NT2/D1 (cell line): ENCODE measurements around the gene LYST.

Experiments
- DNase-seq: peaks from one replicate; pipeline ENCODE4 v3.0.0-alpha.2; 2011; ENCODE audit warnings: low read depth, low spot score
- H3K27me3 ChIP-seq: 2 replicates; pipeline ENCODE4 v1.6.0; 2011; ENCODE audit warnings: mild to moderate bottlenecking; ENCODE audit not compliant: insufficient read length, insufficient read depth
- H3K36me3 ChIP-seq: 2 replicates; pipeline ENCODE4 v1.6.1; 2011; ENCODE audit warnings: mild to moderate bottlenecking, low read length, mixed read lengths; ENCODE audit not compliant: insufficient read depth, insufficient read length
- H3K4me1 ChIP-seq: 2 replicates; pipeline ENCODE4 v1.5.1; 2011; ENCODE audit not compliant: insufficient read depth, insufficient read length
- H3K4me3 ChIP-seq: 2 replicates; pipeline ENCODE4 v1.5.1; 2011; ENCODE audit warnings: low read depth; ENCODE audit not compliant: insufficient read length
- H3K9ac ChIP-seq: 2 replicates; pipeline ENCODE4 v1.6.0; 2011; ENCODE audit warnings: low read depth; ENCODE audit not compliant: insufficient read length
- H3K9me3 ChIP-seq: 2 replicates; pipeline ENCODE4 v1.5.1; 2011; ENCODE audit warnings: mild to moderate bottlenecking, low read length; ENCODE audit not compliant: insufficient read depth
- SUZ12 ChIP-seq: IDR thresholded peaks from 2 replicates; pipeline ENCODE4 v1.6.1; 2011; ENCODE audit not compliant: insufficient read length, insufficient read depth; ENCODE audit errors: extremely low read depth
- YY1 ChIP-seq: IDR thresholded peaks from 2 replicates; pipeline ENCODE4 v1.6.1; 2011; ENCODE audit not compliant: insufficient read length, insufficient read depth
- ZNF274 ChIP-seq: IDR thresholded peaks from 2 replicates; pipeline ENCODE4 v1.6.1; 2011; ENCODE audit warnings: mild to moderate bottlenecking, low read depth, low read length

LYST gene

DNA sequence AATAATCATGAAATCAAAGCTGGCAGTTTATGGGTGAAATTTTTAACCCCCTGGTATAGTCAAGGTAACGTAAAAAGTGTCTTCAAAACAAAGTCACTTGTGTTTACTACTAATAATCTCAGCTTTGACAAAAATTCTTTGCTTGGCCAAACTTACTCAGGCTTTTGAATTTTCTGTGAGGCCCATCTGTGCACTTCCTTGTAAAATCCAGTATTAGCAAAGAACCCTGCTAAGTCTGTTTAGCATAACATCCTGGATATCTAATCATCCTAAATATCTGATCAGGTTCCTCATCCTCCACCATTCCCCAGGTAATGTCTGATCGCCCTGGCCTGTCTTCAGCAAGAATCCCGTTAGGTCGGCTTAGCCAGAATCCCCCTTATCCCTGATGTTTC lies 3.0 kb downstream of the LYST start:
- Histone ChIP-seq H3K27me3 (peaks cover 27% of the 10 kb centered on the region), H3K9ac (no peak overlapping the region), H3K36me3 (no peaks in the 10 kb centered on the region), H3K4me3 (no peak overlapping the region), H3K4me1 (no peaks in the 10 kb centered on the region), H3K9me3 (no peaks in the 10 kb centered on the region)
- no peak for DNase-seq
- TF ChIP-seq ZNF274 (no peak), YY1 (no peak), SUZ12 (no peak)

DNA sequence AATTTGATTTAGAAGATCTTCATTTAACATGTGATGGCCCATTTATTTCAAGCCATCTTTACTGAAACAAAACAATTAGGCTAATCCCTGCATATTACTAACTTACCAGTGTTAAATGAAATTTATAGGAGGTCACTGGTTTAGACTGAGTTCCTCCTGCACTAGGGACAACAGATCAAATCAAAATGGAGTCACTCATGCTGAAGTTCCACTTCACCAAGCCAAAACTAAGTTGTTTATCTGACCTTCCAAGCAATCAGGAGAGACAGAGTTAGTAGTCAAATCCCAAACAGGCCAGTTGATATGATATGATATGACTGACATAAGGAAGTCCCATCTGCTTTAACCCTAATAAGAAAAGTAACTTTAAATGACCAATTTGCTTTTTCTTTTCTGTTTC lies 4.8 kb downstream of the LYST start:
- no peak overlapping the region for H3K4me3 ChIP-seq
- H3K9ac ChIP-seq = no peak overlapping the region
- no peaks in the 10 kb centered on the region for H3K36me3 ChIP-seq
- H3K9me3 ChIP-seq = no peaks in the 10 kb centered on the region
- DNase-seq = no peak
- TF ChIP-seq SUZ12 (no peak), YY1 (no peak), ZNF274 (no peak)
- H3K27me3 ChIP-seq = peaks cover 27% of the 10 kb centered on the region
- H3K4me1 ChIP-seq = no peaks in the 10 kb centered on the region

DNA sequence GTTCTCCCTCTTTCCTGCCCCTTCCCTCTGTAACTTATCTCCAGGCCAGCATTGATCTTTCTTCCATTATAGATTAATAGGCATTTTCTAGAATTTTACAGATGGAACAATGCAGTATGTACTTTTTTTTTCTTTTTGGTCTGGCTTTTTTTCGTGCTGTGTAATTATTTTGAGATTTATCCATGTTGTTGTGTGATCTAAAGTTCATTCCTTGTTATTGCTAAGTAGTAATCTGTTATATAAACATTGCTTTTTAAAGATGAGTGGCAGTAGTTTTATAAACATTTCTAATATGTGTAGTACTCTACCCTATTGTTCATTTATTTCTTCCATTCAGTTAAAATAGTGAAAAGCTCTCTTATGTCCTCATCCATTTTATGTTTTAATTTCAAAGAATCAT lies 5.9 kb downstream of the LYST start:
- TF ChIP-seq YY1 (no peak), ZNF274 (no peak), SUZ12 (no peak)
- no peaks in the 10 kb centered on the region for H3K9me3 ChIP-seq

DNA sequence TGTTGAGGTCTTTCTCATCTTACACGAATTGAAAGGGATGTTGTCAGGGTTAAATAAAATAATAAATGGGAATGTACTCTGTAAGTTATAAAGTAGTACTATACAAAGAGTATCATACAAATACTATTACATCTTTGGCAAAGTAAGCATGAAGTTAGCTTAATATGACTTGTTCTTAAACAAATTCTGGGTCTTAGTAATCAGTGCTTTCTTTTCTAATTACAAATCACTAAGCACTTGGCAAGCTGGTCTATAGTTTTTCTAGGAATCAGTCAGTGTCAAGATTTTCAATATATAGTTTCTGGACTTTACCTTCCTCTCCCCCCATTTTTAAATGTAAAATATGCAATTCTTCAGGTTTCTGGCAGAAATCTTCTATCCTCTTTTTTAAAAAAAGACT lies 6.9 kb downstream of the LYST start:
- no peaks in the 10 kb centered on the region for H3K9me3 ChIP-seq
- H3K9ac ChIP-seq = no peak overlapping the region
- H3K27me3 ChIP-seq = peaks cover 11% of the 10 kb centered on the region
- TF ChIP-seq SUZ12 (no peak), YY1 (no peak), ZNF274 (no peak)
- no peak overlapping the region for H3K4me3 ChIP-seq
- no peaks in the 10 kb centered on the region for H3K4me1 ChIP-seq
- no peaks in the 10 kb centered on the region for H3K36me3 ChIP-seq
- DNase-seq = no peak

More for the DNA sequence above, 5.9 kb downstream of the LYST start:
- no peak overlapping the region for H3K9ac ChIP-seq
- H3K36me3 ChIP-seq = no peaks in the 10 kb centered on the region
- no peak overlapping the region for H3K4me3 ChIP-seq
- H3K4me1 ChIP-seq = no peaks in the 10 kb centered on the region
- DNase-seq = no peak
- H3K27me3 ChIP-seq = peaks cover 21% of the 10 kb centered on the region

DNA sequence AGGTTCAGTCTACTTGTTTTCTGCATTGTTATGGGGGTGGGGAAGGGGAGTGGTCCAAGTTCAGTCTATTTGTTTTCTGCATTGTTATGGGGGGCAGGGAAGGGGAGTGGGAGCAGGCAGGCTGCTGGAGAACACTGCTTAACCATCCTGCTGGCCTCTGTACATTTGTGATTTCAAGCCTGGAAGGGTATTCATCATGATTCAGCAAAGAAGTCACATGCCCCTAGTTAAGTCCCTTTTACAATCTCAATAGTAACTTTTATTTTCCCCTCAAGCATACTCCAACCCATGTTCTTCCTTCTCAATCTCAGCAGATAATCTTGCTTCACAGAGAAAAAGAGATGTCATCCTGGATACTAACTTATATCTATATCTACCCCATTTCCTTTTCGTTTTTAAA lies 7.9 kb downstream of the LYST start:
- no peak overlapping the region for H3K4me3 ChIP-seq
- H3K4me1 ChIP-seq = no peaks in the 10 kb centered on the region
- no peak overlapping the region for H3K9ac ChIP-seq
- no peaks in the 10 kb centered on the region for H3K36me3 ChIP-seq
- H3K9me3 ChIP-seq = no peaks in the 10 kb centered on the region
- TF ChIP-seq YY1 = no peak
- TF ChIP-seq SUZ12 = no peak
- TF ChIP-seq ZNF274 = no peak
- H3K27me3 ChIP-seq = peaks cover under 1% of the 10 kb centered on the region
- DNase-seq = no peak

DNA sequence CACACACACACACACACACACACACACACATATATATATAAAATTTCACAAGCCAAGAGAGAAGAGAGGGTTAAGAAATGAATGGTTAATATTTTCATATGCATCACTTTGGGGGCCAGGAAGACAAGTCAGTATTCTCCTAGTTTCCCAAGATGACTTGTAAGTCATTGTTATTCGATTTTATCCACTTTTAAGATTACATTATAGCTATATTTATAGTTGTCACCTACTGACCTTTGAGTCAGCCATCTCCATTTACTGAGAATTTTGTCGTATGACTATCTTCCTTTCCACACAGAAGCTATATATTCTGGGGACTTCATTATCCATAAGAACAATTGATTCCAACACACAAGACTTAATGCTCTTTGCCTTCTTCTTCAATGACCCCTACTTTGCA lies 8.9 kb downstream of the LYST start:
- Histone ChIP-seq H3K4me3 (no peak overlapping the region), H3K4me1 (no peaks in the 10 kb centered on the region), H3K36me3 (no peaks in the 10 kb centered on the region), H3K9me3 (no peaks in the 10 kb centered on the region), H3K27me3 (no peaks in the 10 kb centered on the region), H3K9ac (no peak overlapping the region)
- TF ChIP-seq SUZ12 (no peak), YY1 (no peak), ZNF274 (no peak)
- no peak for DNase-seq

DNA sequence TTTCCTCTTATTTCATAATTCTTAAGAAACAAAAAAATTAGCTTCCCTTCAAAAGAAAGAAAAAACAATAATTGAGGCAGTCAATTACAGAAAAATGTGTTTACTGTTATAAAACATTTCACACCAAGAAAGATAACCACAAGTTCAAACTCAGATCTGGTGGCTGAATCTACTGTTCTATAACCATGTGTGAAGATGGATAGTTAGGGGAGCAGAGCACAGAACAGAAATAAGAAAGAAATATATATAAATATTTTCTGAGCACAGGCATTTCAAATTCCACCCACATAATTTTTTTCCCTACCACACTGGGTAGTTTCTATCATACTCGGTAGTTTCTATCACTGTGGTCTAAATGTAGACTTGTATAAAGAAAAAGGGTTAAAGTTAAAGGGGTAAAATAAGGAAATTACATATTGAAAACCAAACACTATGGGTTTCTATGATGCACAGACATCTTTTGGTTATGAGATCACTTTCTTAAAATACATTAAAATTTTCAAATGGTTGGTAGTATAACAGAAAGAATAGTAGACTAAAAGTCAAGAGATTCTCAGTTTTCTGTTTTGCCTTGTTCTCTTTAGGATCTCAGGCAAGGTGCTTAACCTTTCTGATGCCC lies 10.8 kb downstream of the LYST start:
- no peak for DNase-seq
- H3K9me3 ChIP-seq = no peaks in the 10 kb centered on the region
- H3K9ac ChIP-seq = no peak overlapping the region
- no peak overlapping the region for H3K4me3 ChIP-seq
- H3K4me1 ChIP-seq = no peaks in the 10 kb centered on the region
- TF ChIP-seq SUZ12 = no peak
- no peak for TF ChIP-seq YY1
- TF ChIP-seq ZNF274 = no peak
- H3K27me3 ChIP-seq = no peaks in the 10 kb centered on the region
- H3K36me3 ChIP-seq = no peaks in the 10 kb centered on the region

DNA sequence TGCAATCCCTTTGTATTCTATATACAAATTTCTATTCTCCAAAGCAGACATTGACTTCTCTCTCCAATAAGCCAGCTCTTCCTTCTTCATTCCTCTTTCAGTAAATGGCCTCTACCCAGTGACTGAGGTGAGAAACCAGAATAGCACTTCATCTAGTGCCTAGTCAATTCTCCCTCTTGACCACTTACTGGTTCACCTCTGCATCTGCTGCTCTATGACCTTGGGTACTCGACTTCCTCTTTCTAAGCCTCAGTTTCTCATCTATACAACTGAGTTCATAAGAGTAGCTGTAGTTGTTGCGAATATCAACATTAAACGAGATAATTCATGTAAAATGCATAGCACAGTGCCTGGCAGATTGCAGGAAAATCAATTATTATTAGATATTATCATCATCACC lies 12.4 kb downstream of the LYST start:
- H3K9ac ChIP-seq = no peak overlapping the region
- no peak for TF ChIP-seq SUZ12
- TF ChIP-seq YY1 = no peak
- TF ChIP-seq ZNF274 = no peak
- no peaks in the 10 kb centered on the region for H3K4me1 ChIP-seq
- no peaks in the 10 kb centered on the region for H3K9me3 ChIP-seq
- DNase-seq = no peak
- H3K4me3 ChIP-seq = no peak overlapping the region
- no peaks in the 10 kb centered on the region for H3K27me3 ChIP-seq
- no peaks in the 10 kb centered on the region for H3K36me3 ChIP-seq
